Peyer's patch (tissue), 4 donors: ENCODE data around the gene XRCC5.

ENCODE experiments used
- CTCF ChIP-seq, 6 experiments: fragments of 450-650 bp in 4 of 6; fragments of 200-600 bp in 2 of 6; sonication (generic) in 1 of 6; IDR thresholded peaks; one replicate each; pipeline ENCODE4 v1.5.1; 2017 to 2019; ENCODE audit warnings: antibody characterized with exemption in 6 of 6, mild to moderate bottlenecking in 3 of 6, moderate library complexity in 1 of 6
- POLR2A ChIP-seq, 2 donors: fragments of 450-650 bp; IDR thresholded peaks; one replicate each; pipeline ENCODE4 v1.5.1; 2017; ENCODE audit warnings: antibody characterized with exemption in 2 of 2, mild to moderate bottlenecking in 2 of 2, moderate library complexity in 2 of 2

GRCh38 chr2:216206821-216207220 is 97.7 kb downstream of the XRCC5 start:
- TF ChIP-seq CTCF (IDR thresholded peaks at IDR 0.05) (no peak), POLR2A (IDR thresholded peaks at IDR 0.05) (no peak)
